ENCODE data around the gene PPP2R2C. TPM values are rescaled to one million over a fixed set of nuclear protein-coding genes. Genes with fewer than 3 reads are reported as not detected.

PPP2R2C gene
- polyA plus RNA-seq, 1 of the 3 experiments (the other 2 are of a cell fraction) = 0.21 TPM

DNA sequence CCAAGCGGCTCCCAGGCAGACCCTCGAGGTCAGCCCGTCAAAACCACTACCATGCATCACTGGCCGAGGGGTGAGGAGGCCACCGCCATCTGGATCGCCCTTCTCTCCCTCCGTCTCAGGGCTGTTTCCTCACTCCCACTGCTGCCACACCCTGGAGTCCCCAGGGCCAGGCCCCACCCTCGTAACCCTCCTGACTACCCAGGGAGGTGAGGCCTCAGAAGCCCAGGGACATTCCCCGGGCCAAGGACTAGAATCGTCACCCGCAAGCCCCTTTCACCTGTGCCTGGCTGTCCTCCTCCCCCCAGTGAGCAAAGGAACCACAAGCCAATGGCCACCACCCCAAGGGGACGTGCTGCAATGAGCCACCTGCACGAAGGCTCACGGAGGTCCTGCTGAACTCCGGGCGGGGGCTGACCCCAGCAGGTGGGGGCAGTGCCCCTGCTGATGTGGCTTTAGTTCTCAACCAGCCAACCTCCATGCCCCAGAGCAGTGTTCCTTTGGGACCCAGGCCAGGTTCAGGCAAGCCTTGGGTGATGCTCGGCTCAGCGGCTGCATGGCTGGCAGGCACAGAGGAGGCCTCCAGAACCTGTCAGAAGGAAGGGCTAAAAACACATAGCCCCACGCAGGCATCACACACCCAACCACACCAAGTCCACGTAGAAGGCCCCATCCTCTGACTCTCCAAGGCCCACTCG is 23.8 kb downstream of the PPP2R2C start:
- Histone ChIP-seq H3K79me2 (ENCODE audit: insufficient read depth) (no peaks in the 10 kb centered on the region), H3K9me3 (no peaks in the 10 kb centered on the region), H3F3A (replicated peaks; ENCODE audit: insufficient read depth) (no peaks in the 10 kb centered on the region), H4K20me1 (ENCODE audit: insufficient read depth) (no peaks in the 10 kb centered on the region), H3K9ac (no peak overlapping the region), H3K27me3 (ENCODE audit: insufficient read depth) (no peaks in the 10 kb centered on the region), H3K9me2 (no peaks in the 10 kb centered on the region), H3K4me2 (no peak overlapping the region), H3K4me1 (ENCODE audit: control insufficient read depth in 1 of 2, insufficient read depth in 2 of 2, low read depth in 1 of 2, low read length in 1 of 2) (peaks cover 0 to 23% of the 10 kb centered on the region in 2 experiments; a peak in 1 of 4 replicates), H2AFZ (ENCODE audit: low read depth) (no peak overlapping the region), H3K36me3 (replicated peaks in 1 of 2; ENCODE audit: control insufficient read depth in 1 of 2, insufficient read depth in 2 of 2, low read length in 1 of 2) (no peaks in the 10 kb centered on the region), H3K27ac (ENCODE audit: low read depth in 2 of 2, low read length in 1 of 2) (no peak overlapping the region), H3K4me3 (ENCODE audit: low read depth in 2 of 2, low read length in 1 of 2) (no peak overlapping the region)
- CTCF ChIA-PET = no interaction called here
- TF ChIP-seq, protein P1, sequence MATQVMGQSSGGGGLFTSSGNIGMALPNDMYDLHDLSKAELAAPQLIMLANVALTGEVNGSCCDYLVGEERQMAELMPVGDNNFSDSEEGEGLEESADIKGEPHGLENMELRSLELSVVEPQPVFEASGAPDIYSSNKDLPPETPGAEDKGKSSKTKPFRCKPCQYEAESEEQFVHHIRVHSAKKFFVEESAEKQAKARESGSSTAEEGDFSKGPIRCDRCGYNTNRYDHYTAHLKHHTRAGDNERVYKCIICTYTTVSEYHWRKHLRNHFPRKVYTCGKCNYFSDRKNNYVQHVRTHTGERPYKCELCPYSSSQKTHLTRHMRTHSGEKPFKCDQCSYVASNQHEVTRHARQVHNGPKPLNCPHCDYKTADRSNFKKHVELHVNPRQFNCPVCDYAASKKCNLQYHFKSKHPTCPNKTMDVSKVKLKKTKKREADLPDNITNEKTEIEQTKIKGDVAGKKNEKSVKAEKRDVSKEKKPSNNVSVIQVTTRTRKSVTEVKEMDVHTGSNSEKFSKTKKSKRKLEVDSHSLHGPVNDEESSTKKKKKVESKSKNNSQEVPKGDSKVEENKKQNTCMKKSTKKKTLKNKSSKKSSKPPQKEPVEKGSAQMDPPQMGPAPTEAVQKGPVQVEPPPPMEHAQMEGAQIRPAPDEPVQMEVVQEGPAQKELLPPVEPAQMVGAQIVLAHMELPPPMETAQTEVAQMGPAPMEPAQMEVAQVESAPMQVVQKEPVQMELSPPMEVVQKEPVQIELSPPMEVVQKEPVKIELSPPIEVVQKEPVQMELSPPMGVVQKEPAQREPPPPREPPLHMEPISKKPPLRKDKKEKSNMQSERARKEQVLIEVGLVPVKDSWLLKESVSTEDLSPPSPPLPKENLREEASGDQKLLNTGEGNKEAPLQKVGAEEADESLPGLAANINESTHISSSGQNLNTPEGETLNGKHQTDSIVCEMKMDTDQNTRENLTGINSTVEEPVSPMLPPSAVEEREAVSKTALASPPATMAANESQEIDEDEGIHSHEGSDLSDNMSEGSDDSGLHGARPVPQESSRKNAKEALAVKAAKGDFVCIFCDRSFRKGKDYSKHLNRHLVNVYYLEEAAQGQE (IDR thresholded peaks at IDR 0.05; ENCODE audit: low read depth, low read length) = no peak
- no peak for TF ChIP-seq SIN3A (IDR thresholded peaks at IDR 0.05; ENCODE audit: borderline replicate concordance, low read depth, low read length)
- TF ChIP-seq NRF1 (IDR thresholded peaks at IDR 0.05; ENCODE audit: low read depth, low read length) = no peak
- no peak for TF ChIP-seq POLR2AphosphoS5 (IDR thresholded peaks at IDR 0.05; ENCODE audit: low read depth, low read length)
- TF ChIP-seq ELF1 (IDR thresholded peaks at IDR 0.05) = no peak
- no peak for TF ChIP-seq GABPA (IDR thresholded peaks at IDR 0.05; ENCODE audit: low read depth)
- TF ChIP-seq, protein P2, sequence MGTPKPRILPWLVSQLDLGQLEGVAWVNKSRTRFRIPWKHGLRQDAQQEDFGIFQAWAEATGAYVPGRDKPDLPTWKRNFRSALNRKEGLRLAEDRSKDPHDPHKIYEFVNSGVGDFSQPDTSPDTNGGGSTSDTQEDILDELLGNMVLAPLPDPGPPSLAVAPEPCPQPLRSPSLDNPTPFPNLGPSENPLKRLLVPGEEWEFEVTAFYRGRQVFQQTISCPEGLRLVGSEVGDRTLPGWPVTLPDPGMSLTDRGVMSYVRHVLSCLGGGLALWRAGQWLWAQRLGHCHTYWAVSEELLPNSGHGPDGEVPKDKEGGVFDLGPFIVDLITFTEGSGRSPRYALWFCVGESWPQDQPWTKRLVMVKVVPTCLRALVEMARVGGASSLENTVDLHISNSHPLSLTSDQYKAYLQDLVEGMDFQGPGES (IDR thresholded peaks at IDR 0.05; ENCODE audit: low read depth, low read length) = no peak
- TF ChIP-seq MEF2A (IDR thresholded peaks at IDR 0.05; ENCODE audit: borderline replicate concordance, low read depth) = no peak
- TF ChIP-seq, protein P3, sequence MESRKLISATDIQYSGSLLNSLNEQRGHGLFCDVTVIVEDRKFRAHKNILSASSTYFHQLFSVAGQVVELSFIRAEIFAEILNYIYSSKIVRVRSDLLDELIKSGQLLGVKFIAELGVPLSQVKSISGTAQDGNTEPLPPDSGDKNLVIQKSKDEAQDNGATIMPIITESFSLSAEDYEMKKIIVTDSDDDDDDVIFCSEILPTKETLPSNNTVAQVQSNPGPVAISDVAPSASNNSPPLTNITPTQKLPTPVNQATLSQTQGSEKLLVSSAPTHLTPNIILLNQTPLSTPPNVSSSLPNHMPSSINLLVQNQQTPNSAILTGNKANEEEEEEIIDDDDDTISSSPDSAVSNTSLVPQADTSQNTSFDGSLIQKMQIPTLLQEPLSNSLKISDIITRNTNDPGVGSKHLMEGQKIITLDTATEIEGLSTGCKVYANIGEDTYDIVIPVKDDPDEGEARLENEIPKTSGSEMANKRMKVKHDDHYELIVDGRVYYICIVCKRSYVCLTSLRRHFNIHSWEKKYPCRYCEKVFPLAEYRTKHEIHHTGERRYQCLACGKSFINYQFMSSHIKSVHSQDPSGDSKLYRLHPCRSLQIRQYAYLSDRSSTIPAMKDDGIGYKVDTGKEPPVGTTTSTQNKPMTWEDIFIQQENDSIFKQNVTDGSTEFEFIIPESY (IDR thresholded peaks at IDR 0.05; ENCODE audit: borderline replicate concordance, low read depth) = no peak
- TF ChIP-seq RXRA (IDR thresholded peaks at IDR 0.05; ENCODE audit: borderline replicate concordance, low read depth) = no peak
- no peak for TF ChIP-seq FOSL2 (IDR thresholded peaks at IDR 0.05; ENCODE audit: borderline replicate concordance, low read depth)
- TF ChIP-seq MXI1 (IDR thresholded peaks at IDR 0.05; ENCODE audit: low read depth, low read length) = no peak
- no peak for TF ChIP-seq TEAD4 (IDR thresholded peaks at IDR 0.05; ENCODE audit: borderline replicate concordance, insufficient read depth)
- TF ChIP-seq, protein P4, sequence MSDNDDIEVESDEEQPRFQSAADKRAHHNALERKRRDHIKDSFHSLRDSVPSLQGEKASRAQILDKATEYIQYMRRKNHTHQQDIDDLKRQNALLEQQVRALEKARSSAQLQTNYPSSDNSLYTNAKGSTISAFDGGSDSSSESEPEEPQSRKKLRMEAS (IDR thresholded peaks at IDR 0.05; ENCODE audit: low read depth) = no peak
- no peak for TF ChIP-seq EZH2phosphoT487 (IDR thresholded peaks at IDR 0.05; ENCODE audit: borderline replicate concordance, low read depth)
- no peak for TF ChIP-seq CHD2 (IDR thresholded peaks at IDR 0.05; ENCODE audit: low read length, partially characterized antibody)
- no peak for TF ChIP-seq RAD21 (IDR thresholded peaks at IDR 0.05; ENCODE audit: low read length)
- WGBS (ENCODE audit: low lambda C conversion rate) = 46% methylated on average over 16 of the region's 21 CpGs
- DNase-seq = no peak
- POLR2A ChIA-PET = no interaction called here

Measured in SK-N-SH (cell line).